Activated CD8-positive, alpha-beta memory T cell treated with anti-CD3 and anti-CD28 coated beads, Interleukin-2, amount 50 U/mL, for 24 hours (primary cell): ENCODE results near the gene PTPRD.

ENCODE experiments used
- DNase-seq: peaks from one replicate; pipeline ENCODE4 v3.0.0-alpha.2; 2020; ENCODE audit errors: extremely low read depth

PTPRD gene

DNA sequence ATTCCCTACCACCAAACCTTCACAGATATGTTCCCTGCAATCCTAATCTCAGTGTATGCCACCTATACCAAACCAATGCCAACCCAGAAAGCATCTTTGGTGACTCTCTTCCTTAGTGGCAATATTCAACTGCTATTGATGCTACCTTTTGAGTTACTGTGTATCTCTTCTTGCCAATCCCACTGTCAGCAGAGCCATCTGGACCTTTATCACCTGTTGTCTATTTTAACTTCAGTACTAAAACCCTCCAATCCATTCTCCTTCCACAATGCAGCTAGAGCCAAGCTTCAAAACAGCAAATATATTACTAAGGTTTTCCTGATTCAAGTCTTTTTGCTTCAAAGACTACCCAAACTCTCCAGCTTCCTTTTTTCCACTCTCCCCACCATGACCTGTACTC is 2036.1 kb downstream of the PTPRD start:
- no peak for DNase-seq

DNA sequence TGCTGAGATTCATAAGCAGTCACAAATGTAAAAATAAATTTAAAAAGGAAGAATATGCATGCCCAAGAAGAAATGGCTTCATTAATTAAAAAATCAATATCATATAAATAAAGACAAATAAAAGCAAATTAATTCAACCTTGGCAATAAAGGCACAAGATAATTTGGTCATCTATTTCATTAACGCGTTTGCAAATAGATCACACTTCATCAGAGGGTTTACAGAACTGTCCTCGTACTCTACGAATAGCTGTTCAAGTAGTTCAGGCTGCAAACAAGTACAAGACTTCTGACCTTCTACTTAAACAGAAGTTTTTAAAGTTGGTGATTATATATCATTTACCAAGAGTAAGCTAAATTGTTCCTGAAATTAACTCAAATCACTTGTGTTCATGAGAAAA is 2038.0 kb downstream of the PTPRD start:
- no peak for DNase-seq

DNA sequence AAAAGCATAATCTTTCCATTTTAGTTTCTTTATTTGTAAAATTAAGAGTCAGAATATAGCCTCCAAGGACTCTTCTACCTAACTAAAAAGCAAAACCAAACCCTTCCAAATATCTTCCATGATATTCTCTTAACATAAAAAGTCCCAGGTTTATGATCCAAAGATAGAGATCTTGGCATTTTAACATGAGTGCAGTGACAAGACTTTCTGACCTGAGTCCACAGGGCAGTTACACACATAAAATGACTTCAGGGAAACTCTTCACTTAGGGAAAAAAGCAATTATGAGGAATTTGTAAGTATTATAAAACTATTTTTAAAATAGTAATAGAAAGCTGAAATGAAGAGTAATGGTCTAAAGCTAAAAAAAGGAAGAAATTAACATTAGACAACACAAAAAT is 2040.6 kb downstream of the PTPRD start:
- no peak for DNase-seq

DNA sequence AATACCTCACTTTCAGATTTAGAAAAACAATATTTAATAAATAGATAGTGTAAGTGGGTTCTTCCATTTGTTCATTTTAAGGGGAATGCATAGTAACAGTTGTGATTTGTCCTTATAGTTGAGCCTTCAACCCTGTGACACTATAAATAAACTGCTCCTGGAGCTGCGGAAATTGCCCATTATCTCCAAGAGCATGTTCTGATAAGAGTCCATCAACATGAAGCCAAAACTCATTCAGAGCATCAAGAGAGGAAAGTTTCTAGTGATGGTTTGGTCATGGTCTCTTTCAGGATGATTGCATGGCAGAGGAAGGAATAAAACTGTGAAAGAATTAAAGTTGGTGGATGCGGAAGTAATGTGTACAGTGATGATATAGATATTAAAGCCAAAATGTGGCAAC is 2041.2 kb downstream of the PTPRD start:
- DNase-seq, result no peak

DNA sequence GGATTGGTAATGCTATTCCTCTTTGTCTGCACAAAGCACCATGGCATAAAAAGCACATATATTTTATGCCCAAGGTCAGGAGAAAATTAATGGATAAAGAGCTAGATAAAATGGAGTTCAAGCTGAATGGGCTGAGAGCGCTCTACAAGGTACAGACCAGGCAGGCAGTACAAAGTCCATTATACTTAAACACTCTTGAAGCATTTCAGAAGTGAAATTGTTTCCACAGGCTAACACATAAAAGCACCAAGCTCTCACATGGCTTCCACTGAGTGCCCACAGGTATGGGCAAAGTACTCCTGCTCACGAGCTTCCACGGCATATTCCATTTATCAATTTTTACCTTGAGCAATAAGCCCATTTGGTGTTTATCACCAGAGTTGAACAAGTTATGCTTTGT is 2042.0 kb downstream of the PTPRD start:
- DNase-seq, result no peak

DNA sequence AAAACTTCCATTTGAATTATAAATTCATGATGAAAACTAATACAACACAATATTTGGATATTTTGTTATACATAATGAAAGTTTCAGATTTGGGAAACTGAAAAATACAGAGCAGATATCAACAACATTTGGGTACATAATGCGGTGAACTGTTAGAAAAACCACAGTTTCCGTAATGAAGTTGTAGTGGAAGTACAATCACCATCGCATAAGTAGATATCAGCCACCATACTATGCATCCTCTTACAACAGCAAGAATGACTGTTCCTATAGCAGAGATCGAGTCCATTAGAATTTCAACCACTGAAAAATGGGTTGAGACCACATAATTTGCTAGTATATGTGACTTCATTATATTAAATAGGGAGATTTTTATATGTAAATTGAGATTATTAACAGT is 2043.0 kb downstream of the PTPRD start:
- DNase-seq, result no peak

DNA sequence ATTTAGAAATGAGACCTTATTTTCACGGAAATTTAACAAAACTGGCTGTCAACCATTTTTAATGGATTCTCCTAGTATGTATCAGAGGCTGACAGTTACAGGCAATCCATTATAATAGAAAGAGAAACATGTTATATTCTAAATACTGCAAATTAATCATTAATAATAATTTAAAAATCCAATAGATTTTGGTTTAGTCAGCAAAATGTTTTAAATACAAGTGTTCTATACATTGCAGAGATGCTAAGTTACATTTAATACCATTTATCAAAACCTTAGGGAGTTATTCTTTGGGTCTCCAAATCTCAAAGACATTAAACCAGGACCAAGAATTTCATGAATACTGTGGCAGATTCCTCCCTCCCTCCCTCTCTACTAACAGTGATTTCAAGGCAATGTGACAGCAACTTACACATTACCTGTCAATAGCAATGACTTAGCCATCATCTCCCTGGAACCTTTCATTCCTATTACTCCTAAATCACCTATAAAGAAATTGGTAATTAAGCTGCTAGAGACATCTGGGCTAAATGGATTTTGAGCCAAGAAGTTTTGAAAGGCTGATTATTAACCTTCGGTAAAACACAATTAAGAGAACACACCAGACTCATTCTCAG is 2044.7 kb downstream of the PTPRD start:
- DNase-seq, result no peak

DNA sequence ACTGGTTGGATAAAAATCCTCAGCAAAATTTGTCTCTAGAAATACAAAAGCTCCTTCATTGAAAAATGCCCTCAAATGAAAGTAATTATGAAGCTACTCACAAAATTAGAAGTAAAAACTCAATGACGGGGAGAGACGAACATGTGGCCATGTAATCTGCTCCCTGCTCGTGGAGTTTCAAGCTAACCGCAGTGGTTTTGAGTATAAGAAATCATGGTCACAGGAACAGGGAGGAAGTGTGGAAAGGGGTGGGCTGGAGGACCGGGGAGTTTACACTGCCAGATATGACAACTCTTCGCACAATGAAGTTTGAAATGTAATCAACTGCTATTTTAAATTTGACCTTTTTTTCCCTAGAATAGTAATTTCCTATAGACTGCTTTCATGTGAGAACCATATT is 2047.8 kb downstream of the PTPRD start:
- DNase-seq, result no peak

DNA sequence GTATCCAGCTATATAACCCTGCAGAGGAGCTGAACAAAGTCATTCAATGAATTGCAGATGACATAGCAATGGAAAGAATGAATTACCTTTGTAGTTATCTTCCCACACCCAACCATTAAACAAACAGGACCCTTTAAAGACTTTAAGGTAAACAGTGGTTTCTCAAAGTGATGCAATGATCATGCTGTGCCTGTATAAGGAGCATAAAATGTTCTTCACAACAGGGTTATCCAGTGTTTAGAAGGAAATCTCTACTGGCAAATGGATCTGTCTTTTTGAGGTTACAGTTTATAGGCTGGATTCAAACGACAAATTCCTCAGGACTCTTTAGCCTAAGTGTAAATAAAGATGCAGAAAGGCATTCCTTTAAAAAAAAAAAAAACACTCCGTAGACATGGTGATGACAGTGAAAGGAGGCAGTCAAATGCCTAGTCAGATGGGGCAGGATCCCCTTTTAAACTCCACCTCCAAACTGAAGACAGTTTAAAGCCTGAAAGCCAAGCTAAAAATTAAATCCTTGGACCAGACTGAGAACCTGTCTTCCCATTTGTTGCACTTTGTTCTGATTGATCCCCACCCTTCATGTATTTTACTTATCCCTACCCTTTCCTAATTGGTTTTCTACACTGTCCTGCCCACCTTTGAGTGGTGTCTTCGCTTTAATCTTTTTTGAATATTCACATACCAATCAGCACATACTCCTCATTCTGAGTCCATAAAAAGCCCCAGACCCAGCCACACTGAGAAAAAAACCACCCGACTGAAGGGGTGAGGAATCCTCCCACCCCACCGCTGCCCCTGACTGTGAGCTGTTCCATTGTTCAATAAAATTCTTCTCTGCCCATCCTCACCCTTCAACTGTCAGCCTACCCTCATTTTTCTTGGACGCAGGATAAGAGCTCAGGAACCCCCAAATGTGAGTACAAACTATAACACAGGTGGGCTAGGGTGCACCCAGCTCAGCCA is 2052.0 kb downstream of the PTPRD start:
- no peak for DNase-seq

DNA sequence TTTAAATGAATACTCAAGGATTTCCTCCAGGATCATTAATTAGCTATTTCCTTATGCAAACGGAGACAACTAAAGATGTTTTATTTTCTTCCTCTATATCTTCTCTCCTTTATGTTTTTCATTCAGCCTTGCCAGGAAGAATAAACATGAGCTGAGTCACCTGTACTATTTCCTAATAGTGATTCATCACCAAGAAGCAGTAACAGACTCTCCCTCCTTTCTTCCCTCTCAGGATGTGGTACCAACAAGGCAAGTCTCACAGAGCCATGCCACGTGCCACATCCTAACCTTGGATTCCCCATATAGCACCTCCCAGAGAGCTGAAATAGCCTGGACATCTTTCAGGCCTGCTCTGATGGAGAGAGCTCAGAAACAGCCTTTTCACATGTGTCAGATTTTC is 2054.6 kb downstream of the PTPRD start:
- no peak for DNase-seq

DNA sequence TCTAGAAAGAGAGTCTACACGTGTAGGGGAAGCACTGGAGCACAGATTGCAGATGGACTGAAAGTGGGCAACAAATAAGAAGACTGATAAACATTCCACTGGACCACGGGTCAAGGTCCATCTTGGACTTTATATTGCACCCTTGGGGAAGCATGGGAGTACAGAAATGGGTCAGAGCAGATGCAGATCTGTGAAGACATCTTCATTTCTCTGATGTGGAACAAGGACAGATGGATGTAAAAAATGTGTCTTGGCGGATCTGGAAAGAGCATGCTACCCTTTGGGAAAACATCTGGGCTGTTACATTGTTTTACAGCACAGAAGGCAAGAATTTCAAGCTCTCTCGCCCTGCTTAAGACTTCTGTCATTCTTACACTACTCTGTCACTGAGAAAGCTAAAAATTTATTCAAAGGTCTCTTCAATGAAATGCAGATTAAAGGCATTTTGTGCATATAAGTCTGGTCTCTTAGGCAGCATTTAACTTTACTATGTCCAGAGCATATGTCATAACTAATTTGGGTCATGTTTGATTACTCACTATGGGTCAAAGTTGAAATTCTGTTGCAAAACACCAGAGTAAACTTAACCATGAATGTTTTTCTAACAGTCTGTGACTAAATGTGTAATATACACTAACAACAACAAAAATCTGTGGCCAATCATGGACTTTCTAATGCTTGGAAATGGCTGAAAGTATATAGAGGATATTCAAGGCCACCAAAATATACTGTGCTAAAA is 2056.9 kb downstream of the PTPRD start:
- no peak for DNase-seq

DNA sequence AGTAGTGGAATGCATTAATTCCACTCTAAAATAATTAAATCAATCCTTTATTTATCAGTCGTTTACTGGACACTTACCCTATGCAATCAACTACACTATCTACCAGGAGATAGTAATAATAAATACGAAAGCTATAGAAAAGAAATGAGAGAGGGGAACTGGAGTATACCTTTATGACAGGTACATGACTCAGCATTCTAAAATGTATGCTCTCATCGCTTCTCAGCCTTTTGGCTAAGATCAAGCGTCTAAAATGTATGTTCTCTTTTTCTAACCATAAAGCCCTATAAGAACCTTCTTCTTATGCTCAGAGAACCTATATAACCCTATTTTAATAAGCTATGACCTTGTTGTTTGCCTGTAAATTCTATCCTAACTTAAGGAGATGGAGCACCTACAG is 2059.4 kb downstream of the PTPRD start:
- no peak for DNase-seq

DNA sequence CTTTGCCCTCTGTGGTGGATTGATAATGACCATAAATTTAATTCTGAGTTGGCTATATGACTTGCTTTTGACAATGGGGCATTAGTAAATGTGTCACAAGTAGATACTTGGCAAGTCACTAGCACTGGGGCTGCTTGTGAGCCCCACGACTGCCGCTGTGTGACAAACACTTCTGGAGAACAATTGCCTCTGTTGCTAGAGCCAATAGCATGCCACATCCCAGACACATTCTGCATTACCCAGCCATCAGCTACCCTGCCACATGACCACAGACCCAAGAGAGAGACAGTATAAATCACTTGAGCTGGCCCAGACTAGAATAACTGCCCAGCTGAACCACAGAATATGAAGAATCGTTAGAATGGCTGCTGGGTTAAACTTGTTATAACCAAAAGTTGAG is 2060.1 kb downstream of the PTPRD start:
- no peak for DNase-seq

DNA sequence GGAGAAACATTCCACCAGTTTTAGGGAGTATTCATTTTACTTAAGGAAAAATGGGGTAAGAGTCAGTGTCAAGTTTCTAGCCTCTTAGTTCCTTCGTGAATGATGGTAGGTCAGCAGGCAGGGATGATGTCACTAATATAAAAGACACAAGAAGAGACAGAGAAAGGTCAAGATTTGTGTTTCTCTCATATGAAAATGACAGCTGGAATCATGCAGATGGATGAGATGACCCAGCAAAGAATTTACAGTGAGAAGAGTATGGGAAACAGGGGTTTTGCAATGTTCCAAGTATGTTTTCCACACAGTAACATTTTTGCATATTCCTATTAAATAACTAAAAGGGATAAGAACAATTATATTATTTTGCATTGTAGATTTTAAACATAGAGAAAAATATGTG is 2063.6 kb downstream of the PTPRD start:
- DNase-seq, result no peak

DNA sequence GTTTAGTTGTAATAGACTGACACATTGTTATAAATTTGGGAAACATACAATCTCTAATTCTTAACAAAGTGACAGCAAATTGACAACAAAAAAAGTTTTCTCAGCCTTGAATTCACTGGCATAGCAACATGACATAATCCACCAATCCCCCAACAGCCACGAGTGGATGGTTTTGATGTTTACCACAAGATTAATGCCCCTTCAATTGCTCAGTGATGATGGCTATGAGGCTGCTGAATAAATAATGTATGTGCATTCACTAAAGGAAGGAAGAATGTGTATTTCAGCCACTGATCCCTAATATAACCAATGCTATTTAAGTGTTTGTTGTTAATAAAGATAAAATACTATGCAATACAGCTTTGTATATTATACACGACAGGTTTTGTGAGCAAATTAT is 2069.6 kb downstream of the PTPRD start:
- no peak for DNase-seq

DNA sequence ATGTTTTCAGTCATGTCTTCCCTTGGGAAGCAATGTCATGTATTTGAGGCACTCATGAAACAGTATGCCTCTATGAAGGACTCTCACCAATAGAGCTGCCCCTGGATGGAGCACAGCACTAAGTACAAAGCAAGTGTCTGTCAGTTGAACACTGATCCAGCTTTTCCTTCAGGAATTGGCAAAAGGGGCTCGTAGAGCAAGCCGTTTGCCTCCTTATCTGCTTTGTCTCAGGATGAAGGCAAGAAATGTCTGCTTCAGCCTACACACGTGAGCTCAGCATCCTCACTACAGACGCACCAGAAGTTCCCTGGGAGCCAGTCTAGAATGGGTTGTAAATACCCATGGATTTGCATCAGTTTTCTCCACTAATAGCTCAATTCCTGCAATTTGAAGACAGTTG is 2070.3 kb downstream of the PTPRD start:
- no peak for DNase-seq

DNA sequence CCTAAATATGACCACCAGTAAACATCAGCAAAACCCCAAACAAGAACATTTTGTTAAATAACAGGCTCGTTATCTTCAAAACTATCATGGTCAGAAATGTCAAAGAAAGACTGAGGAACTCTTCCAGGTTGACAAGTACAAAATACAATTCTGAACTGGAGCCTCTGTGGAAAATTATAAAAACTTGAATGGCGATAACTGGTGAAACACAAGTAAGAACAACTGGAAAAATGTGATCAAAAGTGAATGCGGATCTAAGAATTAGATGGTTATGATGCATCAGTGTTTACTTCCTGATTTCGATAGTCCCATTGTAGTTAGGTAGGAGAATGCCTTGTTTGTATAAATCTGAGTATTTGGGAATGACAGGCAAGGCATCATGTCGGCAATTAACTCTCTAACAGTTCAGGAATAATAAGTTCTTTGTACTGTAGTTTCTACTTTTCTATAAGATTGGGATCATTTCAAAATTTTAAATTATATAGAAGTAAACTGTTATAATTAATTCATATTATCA is 2073.1 kb downstream of the PTPRD start:
- DNase-seq, result no peak

DNA sequence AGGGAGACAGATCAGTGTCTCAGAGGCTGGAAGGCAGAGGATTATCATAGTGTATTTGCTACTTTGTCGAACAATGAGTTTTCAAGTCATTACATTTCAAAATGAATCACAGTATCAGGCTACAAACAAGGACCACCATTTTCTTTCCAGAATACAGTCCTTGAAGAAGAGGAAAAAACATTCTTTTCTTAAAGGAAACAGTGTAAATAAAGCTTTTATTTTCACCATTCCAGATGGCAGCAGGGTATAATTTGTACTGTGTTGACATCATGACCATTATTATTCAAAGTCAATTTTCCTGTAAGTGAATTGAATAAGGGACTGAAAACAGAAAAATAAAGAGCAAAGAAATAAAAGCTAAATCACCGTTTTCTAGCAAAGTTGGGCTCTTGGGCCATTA is 2076.0 kb downstream of the PTPRD start:
- no peak for DNase-seq

DNA sequence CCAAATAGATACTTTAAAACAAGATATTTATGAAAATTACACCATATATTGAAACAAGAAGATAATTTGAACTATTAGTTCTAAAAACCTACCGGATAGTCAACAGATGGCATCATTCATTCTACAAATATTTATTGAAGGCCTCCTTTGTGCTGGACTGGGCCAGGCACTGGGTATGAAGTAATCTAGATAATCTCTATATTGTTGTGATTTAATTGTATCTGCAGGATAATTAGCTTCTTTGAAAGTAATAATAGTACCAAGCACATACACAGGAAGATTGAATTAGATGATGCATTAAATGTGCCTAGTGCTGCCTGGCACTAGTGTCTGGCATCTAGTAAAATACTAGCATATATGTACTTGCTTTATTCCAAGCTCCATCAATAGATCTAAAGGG is 2078.0 kb downstream of the PTPRD start:
- no peak for DNase-seq

DNA sequence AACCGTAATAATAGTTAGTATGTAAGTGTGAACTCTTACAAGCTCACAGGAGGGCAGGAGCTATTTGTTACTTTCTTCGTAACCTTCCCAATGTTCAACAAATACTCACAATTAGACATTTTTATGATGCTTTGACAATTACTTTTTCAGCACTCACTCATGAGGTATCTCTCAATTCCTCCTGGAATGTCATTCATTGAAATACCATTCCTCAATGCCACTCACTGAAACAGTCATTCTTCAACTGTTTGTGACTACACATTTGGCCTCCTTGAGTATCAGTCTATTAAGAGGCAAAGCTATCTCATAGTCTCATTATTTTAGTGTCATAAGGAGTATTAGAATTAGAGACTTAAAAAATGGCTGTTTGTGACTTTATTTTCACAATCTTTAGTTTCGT is 2079.1 kb downstream of the PTPRD start:
- no peak for DNase-seq

DNA sequence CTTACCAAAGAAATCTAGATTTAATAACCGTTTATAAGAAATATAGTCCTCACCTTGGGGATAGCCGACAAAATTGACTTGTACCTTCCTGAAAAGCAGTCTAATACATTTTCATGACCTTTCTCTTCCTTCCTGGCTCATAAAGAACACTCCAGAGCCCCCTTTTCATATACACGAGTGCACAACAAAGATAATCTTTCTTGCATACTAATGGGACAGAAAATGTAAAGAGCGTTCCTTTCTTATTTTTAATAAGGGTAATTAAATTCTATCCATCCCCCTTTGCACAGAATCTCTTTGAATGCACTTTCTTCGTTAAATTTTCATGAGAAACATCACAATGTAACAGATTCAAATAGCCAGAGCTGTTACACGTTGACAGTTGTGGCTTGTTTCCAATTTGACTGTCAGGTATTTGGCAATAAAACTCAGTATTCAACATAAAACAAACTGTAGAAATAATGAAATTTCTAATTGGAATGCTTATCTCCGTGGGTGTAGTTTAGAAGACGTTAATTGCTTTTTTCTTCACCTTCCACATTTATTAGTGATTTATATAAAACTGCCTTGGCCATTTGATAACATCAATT is 2080.9 kb downstream of the PTPRD start:
- DNase-seq, result no peak

DNA sequence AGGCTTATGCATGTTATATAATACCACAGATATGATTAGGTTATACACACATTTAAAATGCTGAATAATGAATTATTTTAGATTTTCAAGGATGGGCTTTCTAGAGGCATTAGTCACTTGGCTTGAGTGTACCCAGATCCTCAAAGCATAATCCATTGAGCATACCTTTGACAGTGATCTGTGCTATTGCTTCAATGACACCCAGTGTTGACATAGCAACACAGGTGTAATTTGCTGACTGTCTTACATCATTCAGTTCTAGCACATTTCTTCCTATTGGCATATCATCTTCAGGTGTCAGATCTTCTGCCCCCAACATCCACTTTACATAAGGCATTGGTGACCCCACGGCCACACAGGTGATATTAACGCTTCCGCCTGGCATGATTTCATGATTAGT is 2091.7 kb downstream of the PTPRD start:
- no peak for DNase-seq
